Right kidney (tissue), 1 donor: Measurements from ENCODE around the gene RASAL1.
A peak's percentile ranks its signal among the peaks of the same experiment; 100 is the strongest.
"Not testable (repeated sequence)": the region's sequence is repeated elsewhere in the genome, so short reads cannot be mapped to it uniquely, and the experiment has no call there.

Experiments used
- DNase-seq: peaks from one replicate; pipeline ENCODE4 v3.0.0-alpha.2; 2016

The RASAL1 gene

DNA sequence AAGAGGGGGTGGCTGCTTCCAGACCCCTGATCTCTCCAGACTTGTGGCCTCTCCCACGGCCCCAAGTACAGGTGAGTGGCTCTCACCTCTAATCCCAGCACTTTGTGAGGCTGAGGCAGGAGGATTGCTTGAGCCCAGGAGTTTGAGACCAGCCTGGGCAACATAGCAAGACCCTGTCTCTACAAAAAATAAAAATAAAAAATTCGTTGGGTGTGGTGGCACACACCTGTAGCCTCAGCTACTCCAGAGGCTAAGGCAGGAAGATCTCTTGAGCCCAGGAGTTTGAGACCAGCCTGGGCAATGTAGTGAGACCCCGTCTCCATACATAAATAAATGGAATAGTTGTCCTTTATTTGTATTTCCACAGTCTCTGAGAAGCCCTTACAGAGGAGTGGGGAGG, 6.2 kb upstream of the RASAL1 start:
- not testable (repeated sequence) for DNase-seq

DNA sequence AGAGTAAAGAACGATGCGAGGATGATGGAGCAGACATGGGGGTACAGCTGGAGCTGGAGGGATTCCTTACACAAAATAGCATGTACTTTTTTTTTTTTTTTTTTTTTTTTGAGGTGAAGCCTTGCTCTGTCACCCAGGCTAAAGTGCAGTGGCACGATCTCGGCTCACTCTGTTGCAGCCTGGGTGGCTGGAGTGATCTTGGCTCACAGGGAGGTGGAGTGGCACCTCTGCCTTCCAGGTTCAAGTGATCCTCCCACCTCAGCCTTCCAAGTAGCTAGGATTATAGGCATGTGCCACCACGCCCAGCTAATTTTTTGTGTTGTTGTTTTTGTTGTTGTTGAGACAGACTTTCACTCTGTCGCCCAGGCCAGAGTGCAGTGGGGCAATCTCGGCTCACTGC, 5.1 kb upstream of the RASAL1 start:
- DNase-seq, result no peak

DNA sequence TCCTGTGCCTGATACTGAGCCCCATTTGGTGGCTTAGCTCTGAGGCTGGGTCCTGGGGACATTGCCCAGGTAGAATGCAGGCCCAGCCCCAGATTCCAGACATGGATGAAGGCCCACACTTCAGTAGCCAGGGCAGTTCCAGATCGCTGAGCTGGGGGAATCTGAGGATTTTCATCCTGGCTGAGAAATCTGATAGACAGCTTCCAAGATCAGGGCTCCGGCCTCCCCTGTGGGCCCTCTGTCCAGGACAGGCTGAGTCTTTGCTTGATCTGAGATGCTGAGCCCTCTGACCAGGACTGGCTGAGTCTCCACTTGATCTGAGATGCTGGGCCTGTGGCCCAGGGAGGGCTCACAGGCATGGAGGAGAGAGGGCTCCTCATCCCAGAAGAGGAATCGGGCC, 3.3 kb upstream of the RASAL1 start:
- no peak for DNase-seq

DNA sequence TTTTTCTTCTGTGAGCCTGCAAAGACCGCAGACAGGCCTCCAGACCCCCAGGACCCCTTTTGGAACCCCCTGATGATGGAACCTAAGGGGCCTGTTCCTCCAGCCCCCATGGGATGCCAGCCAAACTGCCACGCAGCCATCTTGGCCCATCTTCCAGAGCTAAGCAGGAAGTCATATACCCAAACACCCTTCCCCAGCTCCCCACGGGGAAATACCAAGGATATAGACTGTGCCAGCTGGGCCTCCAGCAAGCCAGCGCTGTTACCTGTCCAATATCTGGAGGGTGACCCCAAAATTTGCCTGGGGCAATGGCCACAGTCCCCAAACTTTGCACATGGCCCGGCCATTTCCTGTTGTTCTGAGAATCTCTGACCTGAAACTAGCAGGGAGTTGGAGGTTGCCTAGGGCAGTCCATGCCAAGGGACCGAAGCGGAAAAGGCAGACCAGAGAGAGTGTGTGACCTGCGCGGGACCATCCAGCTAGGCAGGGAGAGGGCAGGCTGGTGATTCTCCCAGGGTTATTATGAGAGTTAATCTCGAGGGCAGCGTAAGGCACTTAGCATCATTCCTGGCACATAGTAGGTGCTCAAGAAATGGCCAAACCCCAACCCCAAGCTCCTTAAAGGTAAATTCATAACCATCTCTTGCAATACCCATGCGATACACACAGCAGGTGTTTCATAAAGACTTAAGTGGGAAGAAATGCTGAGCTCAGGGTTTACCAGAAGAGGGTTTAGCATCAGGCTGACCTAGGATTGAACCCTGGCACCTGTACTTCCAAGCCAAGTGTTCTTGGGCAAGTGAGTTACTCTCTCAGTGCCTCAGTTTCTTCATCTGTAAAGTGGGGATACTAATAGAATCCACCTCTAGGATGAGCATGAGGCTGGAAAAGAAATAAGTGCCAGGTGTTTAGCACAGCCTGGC, 2.6 kb upstream of the RASAL1 start:
- DNase-seq, result no peak

DNA sequence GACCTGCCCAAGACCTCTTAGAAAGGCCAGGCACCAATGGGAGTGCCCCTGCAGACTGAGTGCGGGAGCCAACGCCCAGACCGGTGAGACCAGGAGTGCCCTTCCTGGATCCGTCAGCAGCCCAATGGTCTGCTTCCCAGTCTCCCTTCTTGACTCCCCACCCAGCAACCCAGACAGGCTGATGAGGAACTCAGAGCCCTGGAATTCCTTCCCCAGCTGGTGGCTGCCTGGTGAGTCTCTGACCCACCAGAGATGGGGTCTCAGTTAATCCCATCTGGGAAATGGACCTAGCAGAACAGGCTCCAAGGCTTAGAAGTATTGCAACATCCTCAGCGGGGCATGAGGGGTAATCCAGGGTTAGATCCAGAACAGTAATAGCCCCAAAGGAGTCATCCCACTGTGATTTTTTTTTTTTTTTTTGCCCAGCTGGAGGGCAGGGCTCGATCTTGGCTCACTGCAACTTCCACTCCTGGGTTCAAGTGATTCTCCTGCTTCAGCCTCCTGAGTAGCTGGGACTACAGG, 1.5 kb upstream of the RASAL1 start:
- no peak for DNase-seq

DNA sequence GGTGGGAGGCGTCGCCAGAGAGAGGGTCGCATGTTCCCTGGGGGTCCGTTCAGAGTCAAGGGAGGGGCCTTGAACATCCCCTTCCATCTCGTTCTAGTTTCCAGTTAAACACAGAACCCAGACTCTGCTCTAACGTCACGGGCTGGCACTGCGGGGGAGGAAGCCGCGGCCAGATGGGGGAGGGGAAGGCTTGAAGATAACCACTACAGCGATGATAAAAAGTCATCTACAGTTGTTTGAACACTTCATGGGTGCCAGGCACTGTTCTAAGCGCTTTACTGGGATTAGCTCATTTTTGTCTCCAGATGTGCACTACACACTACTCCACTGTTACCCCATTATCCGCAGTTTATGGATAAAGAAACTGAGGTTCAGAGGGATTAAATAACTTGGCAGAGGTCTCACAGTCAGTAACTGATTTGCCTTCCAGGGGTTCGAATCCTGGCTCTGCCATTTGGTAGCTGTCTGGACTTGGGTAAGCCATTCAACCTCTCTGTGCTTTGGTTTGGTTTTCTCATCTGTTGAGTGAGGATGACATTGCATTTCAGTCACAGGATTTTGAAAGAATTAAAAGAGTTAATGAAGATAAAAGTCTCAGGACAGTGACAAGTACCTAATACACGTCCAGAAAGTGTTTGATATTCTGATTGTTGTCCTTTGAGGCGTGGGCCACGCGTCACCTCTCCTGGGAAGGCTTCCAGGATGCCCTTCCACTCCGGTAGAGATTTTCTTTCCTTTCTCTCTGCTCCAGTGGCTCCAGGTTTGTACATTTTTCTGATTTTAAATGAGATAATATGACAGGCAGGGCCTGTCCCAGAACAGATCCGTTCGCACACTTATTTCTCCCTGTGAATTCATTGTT, 798 bp upstream of the RASAL1 start:
- DNase-seq, result no peak

DNA sequence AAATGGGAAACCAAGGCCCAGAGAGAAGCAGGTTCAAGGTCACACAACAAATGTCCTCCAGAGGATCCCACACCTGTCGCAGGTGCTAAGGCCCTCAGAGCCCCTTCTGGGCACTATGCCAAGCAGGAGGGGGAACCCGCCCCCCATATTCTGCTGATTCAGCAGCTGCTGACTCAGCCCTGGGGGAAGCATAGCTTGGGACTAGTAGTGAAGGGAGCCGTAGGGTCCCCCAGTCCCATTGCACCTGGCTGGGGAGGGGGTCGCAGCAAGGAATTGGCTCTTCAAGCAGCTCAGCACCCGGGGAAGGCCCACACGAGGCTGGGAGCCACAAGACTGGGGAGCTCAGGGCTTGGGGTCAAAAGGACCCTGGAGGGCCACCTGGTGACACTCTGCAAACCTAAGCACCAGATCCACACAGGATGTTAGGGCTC, 1.0 kb downstream of the RASAL1 start:
- no peak for DNase-seq

DNA sequence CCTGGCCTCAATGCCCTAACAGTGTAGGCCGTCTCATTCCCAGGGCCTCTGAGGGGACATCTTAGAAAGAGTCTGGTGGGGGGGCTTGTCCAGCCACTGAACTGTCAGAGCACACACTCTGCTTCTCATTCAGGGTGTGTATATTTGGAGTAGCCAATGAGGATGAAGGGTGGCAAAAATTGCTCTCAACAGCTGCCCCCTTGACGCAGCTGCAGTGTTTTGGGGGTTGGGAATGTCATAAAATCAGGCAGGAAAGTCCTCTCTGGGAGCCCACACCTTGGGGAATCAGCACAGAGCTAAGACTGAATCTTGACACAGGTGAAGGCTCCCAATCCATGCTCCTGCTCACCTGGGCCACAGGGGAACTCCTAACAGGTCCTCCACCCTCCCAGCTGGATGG, 1.5 kb downstream of the RASAL1 start:
- no peak for DNase-seq

DNA sequence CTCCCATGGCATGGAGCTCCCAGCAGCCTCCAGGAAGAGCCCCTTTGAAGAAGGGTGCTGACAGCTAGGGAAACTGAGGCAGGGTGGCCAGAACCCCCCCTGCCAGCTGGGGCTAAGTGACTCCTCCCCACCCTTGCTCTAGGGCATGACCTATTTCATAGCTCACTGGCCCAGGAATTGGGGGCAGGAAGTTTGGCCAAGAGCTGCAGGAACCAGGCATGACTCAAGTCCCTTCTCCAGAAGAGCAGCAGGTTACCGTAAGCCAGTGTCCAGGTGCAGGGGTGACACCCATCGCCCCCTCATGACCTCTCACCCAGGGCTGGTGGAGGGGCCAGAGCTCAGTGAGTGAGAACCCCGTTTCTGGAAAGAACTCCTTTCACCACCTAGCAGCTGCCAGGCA, 1.9 kb downstream of the RASAL1 start:
- no peak for DNase-seq

DNA sequence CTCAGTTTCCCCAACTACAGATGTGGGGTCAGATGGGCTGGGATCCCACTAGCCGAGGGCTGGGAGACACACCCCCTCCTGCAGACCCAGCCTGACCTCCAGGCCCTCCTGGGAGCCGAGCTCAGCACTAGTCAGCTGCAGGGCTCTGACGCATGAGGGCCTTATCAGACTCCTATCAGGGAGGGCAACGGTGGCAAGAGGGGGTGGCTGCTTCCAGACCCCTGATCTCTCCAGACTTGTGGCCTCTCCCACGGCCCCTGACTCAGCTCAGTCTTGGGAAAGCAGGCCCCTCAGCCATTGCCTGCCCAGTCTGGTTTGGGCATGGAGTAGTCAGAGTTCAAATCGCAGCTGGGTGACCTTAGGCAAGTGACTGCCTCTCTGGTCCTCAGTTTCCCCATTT, 2.5 kb downstream of the RASAL1 start:
- no peak for DNase-seq

DNA sequence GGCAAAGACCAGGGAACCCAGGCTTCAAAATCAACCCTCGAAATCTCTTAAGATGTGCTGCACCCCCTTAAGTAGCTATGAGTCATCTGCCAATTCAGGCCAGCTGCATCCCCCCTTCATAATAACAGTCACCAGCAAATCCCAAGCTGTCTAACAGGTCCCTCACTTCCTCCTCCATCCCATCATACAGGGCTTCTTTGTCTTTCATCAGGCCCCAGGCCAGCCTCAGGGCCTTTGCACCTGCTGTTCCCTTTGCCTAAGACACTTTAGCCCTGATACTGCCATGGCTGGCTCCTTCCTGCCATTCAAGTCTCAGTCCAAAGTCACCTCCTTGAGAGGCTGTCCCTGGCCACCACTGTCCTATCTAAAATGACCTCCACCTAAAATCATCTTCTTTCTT, 4.0 kb downstream of the RASAL1 start:
- no peak for DNase-seq

DNA sequence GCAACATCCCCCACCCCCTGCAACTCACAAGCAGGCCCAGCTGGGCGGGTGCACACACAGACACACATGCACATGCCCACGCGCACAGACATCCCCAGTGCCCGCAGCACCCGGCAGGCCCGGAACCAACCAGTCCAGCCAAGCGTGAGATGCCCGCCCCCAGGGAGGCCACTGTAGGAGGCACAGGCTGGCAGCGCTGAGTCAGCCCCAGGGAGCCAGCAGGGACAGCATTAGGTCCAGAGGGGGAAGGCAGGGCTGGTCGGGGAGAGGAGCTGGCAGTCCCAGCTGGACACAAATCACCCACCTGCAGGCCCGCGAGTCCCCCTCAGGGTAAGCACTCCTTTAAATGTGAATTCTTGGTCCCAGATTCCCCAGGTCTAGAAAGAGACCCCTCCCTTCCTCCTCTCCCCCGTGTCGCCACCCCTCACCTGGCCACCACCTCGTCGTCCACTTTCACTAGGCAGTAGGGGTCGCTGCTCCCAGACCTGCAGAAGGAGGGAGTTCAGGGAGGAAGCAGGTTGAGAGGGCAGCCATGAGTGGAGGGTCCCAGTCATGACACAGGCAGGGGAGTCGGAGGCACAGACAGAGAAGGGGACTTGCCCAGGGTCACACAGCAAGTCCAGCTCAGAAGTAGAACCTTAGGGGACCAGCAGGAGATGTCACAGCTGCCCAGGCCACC, 5.0 kb downstream of the RASAL1 start:
- peak; percentile 58 for DNase-seq

DNA sequence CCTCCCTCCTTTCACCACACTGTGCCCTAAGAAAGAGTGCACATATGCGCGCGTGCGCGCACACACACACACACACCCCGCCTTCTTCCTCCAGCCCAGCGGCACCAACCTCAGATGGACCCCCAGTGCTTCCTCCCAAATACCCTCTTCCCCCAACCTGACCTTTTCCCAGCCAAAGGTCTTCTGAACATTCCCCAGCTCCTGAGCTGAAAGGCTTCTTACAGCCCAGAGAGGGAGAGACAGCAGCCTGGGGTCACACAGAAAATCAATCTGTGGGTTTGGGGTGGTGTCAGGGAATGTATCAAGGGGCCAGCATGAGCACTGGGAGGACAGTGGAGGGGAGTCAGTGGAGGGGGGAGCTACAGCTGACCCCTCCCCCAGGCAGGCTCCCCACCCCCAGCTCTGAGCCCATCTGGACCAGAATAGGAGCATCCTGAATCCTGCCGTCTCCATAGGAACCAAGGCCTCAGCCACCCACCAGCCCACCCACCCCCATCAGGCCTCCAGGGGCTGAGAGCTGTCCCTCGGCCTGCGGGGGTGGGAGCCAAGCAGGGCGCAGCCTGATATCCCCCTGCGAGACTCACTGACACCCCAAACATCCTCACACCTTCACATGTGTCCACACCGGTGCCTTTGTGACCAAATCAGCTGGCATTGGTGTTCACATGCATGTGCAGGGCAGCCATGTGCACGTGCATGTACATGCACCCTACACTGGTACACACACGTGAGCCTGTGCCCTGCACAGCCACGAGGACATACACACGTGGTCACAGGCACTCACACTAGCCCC, 5.7 kb downstream of the RASAL1 start:
- no peak for DNase-seq

DNA sequence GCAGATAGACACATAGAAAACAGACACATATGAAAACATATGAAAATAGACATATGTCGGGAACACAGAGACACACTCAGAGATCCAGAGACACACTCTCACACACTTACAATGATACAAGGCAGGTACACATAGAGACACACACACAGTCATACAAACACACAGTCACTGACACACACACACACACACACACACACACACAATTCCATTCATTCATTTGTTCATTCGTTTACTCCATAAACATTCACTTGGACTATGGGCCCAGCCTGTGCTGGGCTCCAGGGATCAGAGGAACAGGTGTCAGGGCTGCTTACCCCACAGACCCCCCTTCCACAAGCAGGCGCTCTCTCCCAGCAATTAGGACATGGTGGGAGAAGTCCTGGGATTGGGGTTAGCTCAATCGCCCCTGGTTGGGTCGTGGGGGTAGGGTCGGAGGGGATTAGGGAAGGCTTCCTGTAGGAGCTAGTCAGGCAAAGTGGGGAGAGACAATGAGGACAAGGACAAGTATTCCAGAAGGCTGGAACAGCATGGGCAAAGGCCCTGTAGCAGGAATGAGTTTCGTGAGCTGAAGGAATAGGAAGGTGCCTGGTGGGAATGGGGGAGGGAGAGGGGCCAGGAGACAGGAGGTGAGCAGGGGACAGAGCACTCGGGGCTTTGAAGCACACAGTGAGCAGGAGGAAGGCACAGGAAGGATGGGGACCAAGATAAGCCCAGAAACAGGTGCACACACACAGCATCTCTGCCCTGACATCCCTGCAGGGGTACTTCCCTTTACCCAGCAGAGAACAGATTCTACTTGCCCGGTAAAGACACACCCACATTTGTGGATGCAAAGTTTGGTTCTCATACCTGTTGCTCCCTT, 6.5 kb downstream of the RASAL1 start:
- DNase-seq, result no peak

DNA sequence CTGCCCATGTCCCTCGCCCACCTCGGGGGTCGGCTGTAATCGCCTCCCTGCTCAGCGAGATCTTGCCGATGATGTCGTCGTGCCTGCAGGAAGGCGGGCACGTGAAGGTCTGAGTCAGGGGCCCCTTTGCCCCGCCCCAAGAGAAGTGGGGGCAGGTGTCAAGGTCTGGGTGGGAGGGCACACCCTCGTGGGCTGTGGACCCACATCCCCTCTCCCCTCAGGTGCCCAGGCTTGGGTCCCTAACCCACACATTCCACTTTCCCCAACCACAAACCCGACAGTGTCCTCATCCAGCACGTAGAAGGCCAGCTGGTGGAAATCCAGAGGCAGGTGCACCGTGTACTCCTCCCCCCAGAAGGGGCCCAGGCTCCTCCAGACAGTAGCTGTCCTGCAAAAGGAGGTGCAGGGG, 7.8 kb downstream of the RASAL1 start:
- DNase-seq, result no peak

DNA sequence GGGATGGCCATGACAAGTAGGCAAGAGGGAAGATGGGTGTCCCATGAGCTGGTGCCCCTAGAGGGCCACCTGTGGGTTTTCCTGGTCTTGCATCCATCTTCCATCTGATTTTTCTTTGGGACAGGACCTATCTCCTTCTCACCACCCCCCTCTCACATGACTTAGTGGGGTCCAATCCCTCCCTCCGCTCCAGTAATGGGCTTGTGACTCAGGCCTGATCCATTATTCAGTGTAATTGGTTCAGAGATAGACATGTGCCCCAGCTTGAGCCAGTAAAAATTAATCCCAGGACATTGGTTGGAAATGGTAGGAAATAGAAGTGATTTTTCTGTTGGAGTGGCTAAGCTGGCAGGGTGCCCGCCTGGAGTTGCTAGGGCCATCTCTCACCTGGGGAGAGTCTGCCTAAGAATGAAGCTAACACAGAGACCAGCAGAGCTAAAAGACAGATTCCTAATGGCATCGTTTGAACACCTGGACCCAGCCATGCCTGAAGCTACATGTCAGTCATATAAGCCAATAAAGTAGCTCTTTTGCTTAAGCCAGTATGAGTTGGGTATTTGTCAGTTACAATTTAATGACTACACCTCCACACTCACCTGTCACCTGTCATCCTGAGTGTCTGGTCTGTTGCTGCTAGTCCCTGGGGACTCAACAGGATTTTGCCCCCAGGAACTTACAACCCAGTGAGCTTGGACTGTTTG, 14.7 kb downstream of the RASAL1 start:
- DNase-seq, result no peak

DNA sequence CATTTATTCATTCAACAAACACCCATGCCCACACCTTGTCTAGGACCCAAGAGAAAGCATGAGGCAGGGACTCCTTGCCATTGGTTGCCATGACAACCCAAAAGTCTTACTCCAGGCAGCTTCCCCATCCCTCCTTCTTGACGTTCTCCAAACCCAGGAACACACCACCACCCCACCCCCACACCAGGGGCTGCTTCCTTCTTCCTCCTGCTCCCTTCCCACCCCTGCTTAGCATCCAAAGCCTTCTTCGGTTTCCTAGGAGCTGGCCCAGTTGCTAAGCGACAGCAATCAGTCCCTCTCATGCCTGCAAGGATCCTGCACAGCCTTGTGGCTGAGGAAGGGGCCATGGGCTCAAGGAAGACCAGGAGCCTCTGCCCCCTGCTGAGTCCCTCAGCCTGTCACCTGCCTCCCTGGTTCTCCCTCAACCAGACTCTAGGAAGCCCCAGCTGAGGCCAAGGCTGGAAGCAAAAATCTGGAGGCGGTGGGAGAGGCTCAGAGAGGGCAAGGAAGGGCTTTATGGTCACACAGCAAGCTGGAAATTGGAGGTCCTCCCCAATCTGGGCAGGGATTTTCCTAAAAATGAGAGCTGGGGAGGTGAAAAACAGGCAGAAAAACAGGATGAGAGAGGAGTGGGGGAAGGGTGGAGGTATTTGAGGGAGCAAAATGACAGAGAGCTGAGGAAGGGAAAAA, 15.4 kb downstream of the RASAL1 start:
- DNase-seq, result no peak

DNA sequence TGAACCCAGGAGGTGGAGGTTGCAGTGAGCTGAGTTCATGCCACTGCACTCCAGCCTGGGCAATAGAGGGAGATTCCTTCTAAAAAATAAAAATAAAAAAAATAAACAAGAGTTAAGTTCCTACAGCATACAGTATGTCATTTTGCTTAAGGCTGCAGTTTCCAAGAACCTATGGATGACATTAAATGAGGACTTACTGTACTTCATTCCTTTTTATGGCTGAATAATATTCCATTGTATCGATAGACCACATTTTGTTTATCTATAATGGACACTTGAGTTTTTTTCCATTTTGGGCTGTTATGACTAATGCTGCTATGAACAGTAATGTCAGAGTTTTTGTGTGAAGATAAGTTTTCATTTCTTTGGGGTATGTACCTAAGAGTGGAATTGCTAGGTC, 17.4 kb downstream of the RASAL1 start:
- DNase-seq, result no peak

DNA sequence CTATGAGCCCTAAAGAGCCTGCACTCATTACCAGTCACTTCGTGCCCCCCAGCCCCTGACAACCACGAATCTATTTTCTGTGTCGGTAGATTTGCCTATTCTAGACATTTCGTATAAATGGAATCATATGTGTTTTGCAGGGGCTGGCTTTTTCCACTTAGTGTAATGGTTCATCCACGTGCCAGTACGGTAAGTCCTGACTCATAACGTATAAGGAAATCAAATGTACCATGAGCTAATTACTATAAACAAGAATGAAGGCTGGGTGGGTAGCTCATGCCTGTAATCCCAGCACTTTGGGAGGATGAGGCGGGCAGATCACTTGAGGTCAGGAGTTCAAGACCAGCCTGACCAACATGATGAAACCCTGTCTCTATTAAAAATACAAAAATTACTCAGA, 17.9 kb downstream of the RASAL1 start:
- not testable (repeated sequence) for DNase-seq
